ENCODE results near the gene EIPR1. TPM values are rescaled to one million over a fixed set of nuclear protein-coding genes. Genes with fewer than 3 reads are reported as not detected.

Gene EIPR1
- total and polyA plus RNA-seq, 4 donors: 26.2 to 45.4 (median 36.1) TPM

DNA sequence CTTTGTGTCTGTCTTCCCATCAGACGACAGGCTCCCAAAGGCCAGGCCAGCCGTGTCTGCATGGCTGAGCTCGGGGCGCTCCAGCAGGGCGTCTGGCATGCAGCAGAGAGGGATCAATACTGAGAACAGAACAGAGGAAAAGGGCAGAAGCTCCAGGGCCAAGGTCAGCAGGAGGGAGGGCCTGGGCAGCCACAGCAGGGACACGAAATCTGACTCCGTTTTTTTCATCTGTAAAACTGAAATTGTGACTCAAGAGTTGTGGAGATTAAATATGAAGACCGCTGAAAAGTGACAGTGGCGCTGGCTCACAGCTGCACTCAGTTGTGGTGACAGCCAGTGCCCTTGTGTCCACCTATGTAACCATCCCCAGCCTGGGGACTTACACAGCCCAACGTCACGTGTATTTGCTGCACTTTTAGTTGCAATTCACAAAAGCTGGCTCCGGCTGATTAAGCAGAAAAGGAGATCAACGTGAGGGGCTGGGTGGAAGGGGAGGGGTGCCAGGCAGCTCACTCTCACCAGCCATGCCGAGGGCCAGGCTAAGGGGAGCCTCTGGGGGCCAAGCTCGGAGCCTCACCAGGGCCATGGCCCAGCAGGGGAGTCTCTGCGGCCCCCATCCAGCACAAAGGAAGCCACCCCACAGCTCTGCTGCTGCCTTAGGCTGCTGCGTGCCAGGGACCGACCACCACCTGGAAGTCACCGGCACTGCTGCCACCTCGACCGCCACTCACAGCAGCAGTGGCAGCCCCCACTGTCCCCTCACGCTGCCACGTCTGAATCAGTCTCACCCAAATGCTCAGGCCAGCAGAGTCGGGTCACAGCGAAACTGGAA lies 74.7 kb downstream of the EIPR1 start:
- 27% methylated on average over 20 of the region's 25 CpGs for WGBS (ENCODE audit: insufficient coverage)
- Histone ChIP-seq H3K27me3 (ENCODE audit: control insufficient read depth, insufficient read depth, low read length) (no peaks in the 10 kb centered on the region), H3K36me3 (ENCODE audit: control insufficient read depth, insufficient read depth, low read length) (peaks cover 14% of the 10 kb centered on the region), H3K9me3 (ENCODE audit: control insufficient read depth, insufficient read depth, low read length) (no peaks in the 10 kb centered on the region), H3K4me1 (ENCODE audit: control insufficient read depth, insufficient read depth, low read length) (peaks cover 20% of the 10 kb centered on the region), H3K27ac (ENCODE audit: low read depth, low read length) (peak overlapping the region; percentile 47), H3K4me3 (ENCODE audit: low read depth, low read length) (peak overlapping the region; percentile 35)
- peak in 2 of 6 donors; percentile 61 to 83 for DNase-seq (ENCODE audit: low read depth in 4 of 6, low spot score in 6 of 6)

DNA sequence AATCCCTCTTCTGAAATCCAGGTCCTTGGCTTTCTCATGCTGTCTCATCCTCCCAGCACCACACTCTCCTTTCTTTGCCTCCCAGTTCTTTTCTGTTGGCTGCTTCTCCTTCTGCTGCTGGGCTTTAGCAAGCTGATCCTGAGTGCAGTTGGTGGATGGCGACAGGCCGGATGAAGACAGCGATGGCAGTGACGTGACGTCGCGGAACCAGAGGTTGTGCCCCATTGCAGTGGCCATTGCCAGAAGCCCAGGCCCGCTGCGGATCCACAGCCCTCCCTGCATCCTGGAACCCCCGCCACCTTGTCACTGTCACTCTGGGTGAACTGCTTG lies 75.2 kb downstream of the EIPR1 start:
- no peaks in the 10 kb centered on the region for H3K27me3 ChIP-seq (ENCODE audit: control insufficient read depth, insufficient read depth, low read length)
- 81% methylated on average over 9 of the region's 10 CpGs for WGBS (ENCODE audit: insufficient coverage)
- H3K27ac ChIP-seq (ENCODE audit: low read depth, low read length): no peak overlapping the region
- H3K36me3 ChIP-seq (ENCODE audit: control insufficient read depth, insufficient read depth, low read length): peaks cover 14% of the 10 kb centered on the region
- peaks cover 20% of the 10 kb centered on the region for H3K4me1 ChIP-seq (ENCODE audit: control insufficient read depth, insufficient read depth, low read length)
- H3K9me3 ChIP-seq (ENCODE audit: control insufficient read depth, insufficient read depth, low read length): no peaks in the 10 kb centered on the region
- DNase-seq (ENCODE audit: low read depth in 4 of 6, low spot score in 6 of 6): no peak
- H3K4me3 ChIP-seq (ENCODE audit: low read depth, low read length): no peak overlapping the region

DNA sequence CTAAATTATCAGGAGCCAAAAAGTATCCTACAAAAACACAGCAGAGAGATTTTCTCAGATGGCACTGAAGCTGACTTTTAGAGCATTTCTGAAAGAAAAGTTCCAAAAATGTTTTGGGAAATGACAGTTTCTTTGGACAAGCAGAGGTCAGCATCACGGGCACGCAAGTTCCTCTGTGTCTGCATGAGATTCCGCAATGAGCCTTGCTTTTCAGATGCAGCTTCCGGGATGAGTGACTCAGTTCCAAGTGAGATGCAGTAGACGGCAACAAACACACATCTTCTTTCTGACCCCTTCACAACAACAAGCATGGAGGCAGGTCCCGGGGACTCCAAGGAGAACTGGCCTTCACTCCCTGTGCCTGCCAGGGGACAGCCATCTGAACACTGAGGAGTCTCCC lies 76.6 kb downstream of the EIPR1 start:
- peaks cover 13% of the 10 kb centered on the region for H3K36me3 ChIP-seq (ENCODE audit: control insufficient read depth, insufficient read depth, low read length)
- DNase-seq (ENCODE audit: low read depth in 4 of 6, low spot score in 6 of 6): no peak
- H3K4me3 ChIP-seq (ENCODE audit: low read depth, low read length): no peak overlapping the region
- no peaks in the 10 kb centered on the region for H3K27me3 ChIP-seq (ENCODE audit: control insufficient read depth, insufficient read depth, low read length)
- 92% methylated on average over 6 of the region's 6 CpGs for WGBS (ENCODE audit: insufficient coverage)
- no peak overlapping the region for H3K27ac ChIP-seq (ENCODE audit: low read depth, low read length)
- no peaks in the 10 kb centered on the region for H3K9me3 ChIP-seq (ENCODE audit: control insufficient read depth, insufficient read depth, low read length)
- peaks cover 20% of the 10 kb centered on the region for H3K4me1 ChIP-seq (ENCODE audit: control insufficient read depth, insufficient read depth, low read length)

DNA sequence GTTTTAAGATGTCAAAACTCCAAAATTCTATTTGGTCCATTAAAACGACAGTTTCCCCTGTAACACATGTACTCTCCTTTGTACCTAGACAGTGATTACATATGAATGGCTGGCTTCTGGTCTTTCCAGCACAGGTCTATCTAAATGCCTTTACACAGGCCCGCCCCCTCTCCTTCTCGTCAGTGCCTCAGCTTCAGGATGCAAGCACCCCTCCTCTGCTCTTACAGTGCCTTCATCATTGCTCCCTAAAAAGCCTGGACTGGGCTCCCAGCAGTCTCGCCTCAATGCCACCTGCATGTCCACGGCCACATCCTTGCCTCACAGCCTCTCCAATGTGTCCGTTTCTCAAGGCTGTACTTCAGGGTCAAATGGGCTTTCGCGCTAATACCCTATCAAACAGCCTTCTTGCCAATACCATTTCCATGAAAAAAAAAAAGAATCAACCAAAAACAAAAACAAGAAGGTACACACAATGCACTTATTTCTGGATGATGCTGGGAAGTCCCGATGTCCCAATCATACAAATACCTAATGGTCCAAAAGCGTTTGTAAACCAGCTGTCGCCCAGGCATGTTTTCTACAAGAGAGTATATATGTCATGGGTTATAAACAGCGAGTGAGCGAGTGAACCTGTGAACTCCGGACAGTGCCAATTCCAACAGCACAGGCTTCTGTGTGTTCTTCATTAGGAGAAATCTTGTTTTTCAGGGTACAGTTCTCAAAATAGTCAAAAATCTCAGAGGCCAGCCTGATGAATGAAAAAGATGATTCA lies 77.2 kb downstream of the EIPR1 start:
- no peak overlapping the region for H3K4me3 ChIP-seq (ENCODE audit: low read depth, low read length)
- 88% methylated on average over 6 of the region's 14 CpGs for WGBS (ENCODE audit: insufficient coverage)
- peaks cover 20% of the 10 kb centered on the region for H3K4me1 ChIP-seq (ENCODE audit: control insufficient read depth, insufficient read depth, low read length)
- no peaks in the 10 kb centered on the region for H3K27me3 ChIP-seq (ENCODE audit: control insufficient read depth, insufficient read depth, low read length)
- H3K36me3 ChIP-seq (ENCODE audit: control insufficient read depth, insufficient read depth, low read length): peaks cover 11% of the 10 kb centered on the region
- H3K27ac ChIP-seq (ENCODE audit: low read depth, low read length): no peak overlapping the region
- peak in 1 of 6 donors; percentile 47 for DNase-seq (ENCODE audit: low read depth in 4 of 6, low spot score in 6 of 6)
- no peaks in the 10 kb centered on the region for H3K9me3 ChIP-seq (ENCODE audit: control insufficient read depth, insufficient read depth, low read length)

DNA sequence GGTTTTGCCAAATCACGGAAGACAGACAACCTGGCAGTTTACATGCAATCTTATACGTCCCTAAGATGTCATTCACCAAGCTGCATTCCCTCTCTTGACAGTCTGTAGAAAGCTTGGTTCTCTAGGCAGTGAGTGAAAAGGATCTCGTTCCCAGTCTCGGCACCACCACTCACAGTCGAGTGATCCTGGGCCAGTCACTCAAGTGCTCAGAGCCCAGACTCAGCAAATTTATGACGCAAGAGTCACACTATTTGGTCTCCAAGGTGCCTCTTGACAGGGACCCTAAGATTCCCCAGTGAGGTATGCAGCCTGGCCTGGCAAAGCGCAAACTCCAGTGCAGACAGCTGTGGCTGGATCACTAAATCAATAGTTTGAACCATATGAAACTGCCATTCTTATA lies 77.9 kb downstream of the EIPR1 start:
- Histone ChIP-seq H3K4me1 (ENCODE audit: control insufficient read depth, insufficient read depth, low read length) (peaks cover 20% of the 10 kb centered on the region), H3K27ac (ENCODE audit: low read depth, low read length) (no peak overlapping the region), H3K9me3 (ENCODE audit: control insufficient read depth, insufficient read depth, low read length) (no peaks in the 10 kb centered on the region), H3K27me3 (ENCODE audit: control insufficient read depth, insufficient read depth, low read length) (no peaks in the 10 kb centered on the region), H3K36me3 (ENCODE audit: control insufficient read depth, insufficient read depth, low read length) (peaks cover 14% of the 10 kb centered on the region), H3K4me3 (ENCODE audit: low read depth, low read length) (no peak overlapping the region)
- WGBS (ENCODE audit: insufficient coverage): 76% methylated on average over 4 of the region's 7 CpGs
- peak in 1 of 6 donors; percentile 38 for DNase-seq (ENCODE audit: low read depth in 4 of 6, low spot score in 6 of 6)

DNA sequence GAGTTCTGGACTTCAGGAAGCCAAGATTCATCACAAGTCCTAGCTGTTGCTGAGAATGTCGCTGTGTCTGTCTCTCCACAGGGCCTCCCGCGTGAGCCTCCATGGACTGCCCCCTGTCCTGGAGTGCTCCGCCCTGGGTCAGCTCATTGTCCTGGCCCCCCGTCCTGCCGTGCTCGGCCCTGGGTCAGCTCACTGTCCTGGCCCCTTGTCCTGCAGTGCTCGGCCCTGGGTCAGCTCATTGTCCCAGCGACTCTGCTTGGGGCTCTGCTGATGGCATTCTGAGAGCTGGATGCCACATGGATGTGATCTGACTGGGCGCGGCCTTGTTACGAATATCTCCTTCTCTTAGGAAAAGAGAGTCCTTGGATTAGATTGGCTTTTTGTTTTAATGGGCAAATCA lies 78.5 kb downstream of the EIPR1 start:
- WGBS (ENCODE audit: insufficient coverage): 84% methylated on average over 9 of the region's 12 CpGs
- Histone ChIP-seq H3K4me1 (ENCODE audit: control insufficient read depth, insufficient read depth, low read length) (peaks cover 20% of the 10 kb centered on the region), H3K36me3 (ENCODE audit: control insufficient read depth, insufficient read depth, low read length) (peaks cover 14% of the 10 kb centered on the region), H3K4me3 (ENCODE audit: low read depth, low read length) (no peak overlapping the region), H3K27me3 (ENCODE audit: control insufficient read depth, insufficient read depth, low read length) (no peaks in the 10 kb centered on the region), H3K27ac (ENCODE audit: low read depth, low read length) (no peak overlapping the region), H3K9me3 (ENCODE audit: control insufficient read depth, insufficient read depth, low read length) (no peaks in the 10 kb centered on the region)
- no peak for DNase-seq (ENCODE audit: low read depth in 4 of 6, low spot score in 6 of 6)

DNA sequence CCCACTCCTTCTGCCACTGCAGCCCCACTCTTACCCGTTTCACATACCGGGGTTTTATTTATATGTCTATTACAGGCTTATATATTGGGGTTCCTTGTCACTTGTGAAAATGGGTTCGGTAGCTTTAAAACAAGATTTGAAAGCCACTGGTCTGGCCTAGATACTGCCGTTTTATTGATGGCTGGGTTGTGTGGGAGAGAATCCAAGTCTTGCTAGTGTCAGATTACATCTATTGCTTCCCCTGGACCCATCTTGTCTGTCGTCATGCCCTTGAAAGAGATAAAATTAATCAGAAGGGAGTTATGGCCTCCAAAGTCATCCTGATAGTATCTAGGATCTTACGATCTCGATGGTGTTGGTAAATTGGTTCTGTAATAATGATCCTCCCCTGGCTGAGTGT lies 79.4 kb downstream of the EIPR1 start:
- 82% methylated on average over 5 of the region's 7 CpGs for WGBS (ENCODE audit: insufficient coverage)
- Histone ChIP-seq H3K27ac (ENCODE audit: low read depth, low read length) (no peak overlapping the region), H3K9me3 (ENCODE audit: control insufficient read depth, insufficient read depth, low read length) (no peaks in the 10 kb centered on the region), H3K27me3 (ENCODE audit: control insufficient read depth, insufficient read depth, low read length) (no peaks in the 10 kb centered on the region), H3K36me3 (ENCODE audit: control insufficient read depth, insufficient read depth, low read length) (peaks cover 12% of the 10 kb centered on the region), H3K4me3 (ENCODE audit: low read depth, low read length) (no peak overlapping the region), H3K4me1 (ENCODE audit: control insufficient read depth, insufficient read depth, low read length) (peaks cover 15% of the 10 kb centered on the region)
- DNase-seq (ENCODE audit: low read depth in 4 of 6, low spot score in 6 of 6): no peak

DNA sequence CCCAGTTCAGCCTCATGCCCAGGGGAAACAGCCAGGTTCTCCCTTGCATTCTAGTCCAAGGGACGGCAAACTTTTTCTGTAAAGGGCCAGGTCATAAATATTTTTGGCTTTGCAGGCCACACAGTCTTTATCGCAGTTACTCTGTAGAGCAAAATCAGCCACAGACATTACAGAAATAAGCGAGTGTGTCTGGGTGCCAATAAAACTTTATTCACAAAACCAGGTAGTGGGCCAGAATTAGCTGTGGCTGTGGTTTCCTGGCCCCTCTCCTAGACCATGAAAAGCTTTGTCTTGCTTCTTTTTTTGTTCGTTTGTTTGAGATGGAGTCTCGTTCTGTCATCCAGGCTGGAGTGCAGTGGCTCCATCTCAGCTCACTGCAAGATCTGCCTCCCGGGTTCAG lies 80.1 kb downstream of the EIPR1 start:
- H3K27me3 ChIP-seq (ENCODE audit: control insufficient read depth, insufficient read depth, low read length): no peaks in the 10 kb centered on the region
- WGBS (ENCODE audit: insufficient coverage): 100% methylated on average over 2 of the region's 6 CpGs
- no peak for DNase-seq (ENCODE audit: low read depth in 4 of 6, low spot score in 6 of 6)
- no peak overlapping the region for H3K4me3 ChIP-seq (ENCODE audit: low read depth, low read length)
- H3K27ac ChIP-seq (ENCODE audit: low read depth, low read length): no peak overlapping the region
- no peaks in the 10 kb centered on the region for H3K9me3 ChIP-seq (ENCODE audit: control insufficient read depth, insufficient read depth, low read length)
- H3K4me1 ChIP-seq (ENCODE audit: control insufficient read depth, insufficient read depth, low read length): peaks cover 10% of the 10 kb centered on the region
- H3K36me3 ChIP-seq (ENCODE audit: control insufficient read depth, insufficient read depth, low read length): peaks cover 10% of the 10 kb centered on the region

DNA sequence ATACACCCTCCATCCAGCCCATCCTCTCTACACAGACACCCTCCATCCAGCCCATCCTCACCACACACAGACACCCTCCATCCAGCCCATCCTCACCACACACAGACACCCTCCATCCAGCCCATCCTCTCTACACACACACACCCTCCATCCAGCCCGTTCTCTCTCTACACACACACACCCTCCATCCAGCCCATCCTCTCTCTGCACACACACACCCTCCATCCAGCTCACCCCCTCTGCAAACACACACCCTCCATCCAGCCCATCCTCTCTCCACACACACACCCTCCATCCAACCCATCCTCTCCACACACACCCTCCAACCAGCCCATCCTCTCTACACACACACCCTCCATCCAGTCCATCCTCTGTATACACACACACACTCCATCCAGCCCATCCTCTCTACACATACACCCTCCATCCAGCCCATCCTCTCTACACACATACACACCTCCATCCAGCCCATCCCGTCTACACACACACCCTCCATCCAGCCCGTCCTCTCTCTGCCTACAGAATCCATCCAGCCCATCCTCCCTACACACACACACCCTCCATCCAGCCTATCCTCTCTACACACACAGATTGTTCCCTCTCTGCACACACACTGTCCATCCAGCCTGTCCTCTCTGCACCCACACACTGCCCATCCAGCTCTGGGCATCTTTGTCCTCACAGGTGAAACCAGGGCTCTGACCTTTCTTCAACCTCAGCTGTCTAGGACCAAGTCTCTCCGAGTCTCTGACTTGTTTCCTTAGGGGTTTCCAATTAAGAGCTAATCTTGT lies 81.2 kb downstream of the EIPR1 start:
- H3K4me3 ChIP-seq (ENCODE audit: low read depth, low read length): no peak overlapping the region
- no peaks in the 10 kb centered on the region for H3K27me3 ChIP-seq (ENCODE audit: control insufficient read depth, insufficient read depth, low read length)
- H3K27ac ChIP-seq (ENCODE audit: low read depth, low read length): no peak overlapping the region
- WGBS (ENCODE audit: insufficient coverage): 93% methylated on average over 4 of the region's 4 CpGs
- H3K36me3 ChIP-seq (ENCODE audit: control insufficient read depth, insufficient read depth, low read length): peaks cover 8% of the 10 kb centered on the region
- peaks cover 12% of the 10 kb centered on the region for H3K4me1 ChIP-seq (ENCODE audit: control insufficient read depth, insufficient read depth, low read length)
- no peaks in the 10 kb centered on the region for H3K9me3 ChIP-seq (ENCODE audit: control insufficient read depth, insufficient read depth, low read length)
- DNase-seq (ENCODE audit: low read depth in 4 of 6, low spot score in 6 of 6): no peak

All from spinal cord (tissue), 10 donors.